HG03469 (cell line): Measurements from ENCODE around the gene GLRX.
A peak's percentile ranks its signal among the peaks of the same experiment; 100 is the strongest.
"Not testable (repeated sequence)": the region's sequence is repeated elsewhere in the genome, so short reads cannot be mapped to it uniquely, and the experiment has no call there.

Experiments
- ATAC-seq: cut with Tn5 transposase; IDR thresholded peaks from one replicate; pipeline ENCODE4 v1.9.1; 2021; ENCODE audit warnings: mild to moderate bottlenecking, moderate library complexity, moderate number of reproducible peaks; ENCODE audit not compliant: unreplicated experiment

The GLRX gene

DNA sequence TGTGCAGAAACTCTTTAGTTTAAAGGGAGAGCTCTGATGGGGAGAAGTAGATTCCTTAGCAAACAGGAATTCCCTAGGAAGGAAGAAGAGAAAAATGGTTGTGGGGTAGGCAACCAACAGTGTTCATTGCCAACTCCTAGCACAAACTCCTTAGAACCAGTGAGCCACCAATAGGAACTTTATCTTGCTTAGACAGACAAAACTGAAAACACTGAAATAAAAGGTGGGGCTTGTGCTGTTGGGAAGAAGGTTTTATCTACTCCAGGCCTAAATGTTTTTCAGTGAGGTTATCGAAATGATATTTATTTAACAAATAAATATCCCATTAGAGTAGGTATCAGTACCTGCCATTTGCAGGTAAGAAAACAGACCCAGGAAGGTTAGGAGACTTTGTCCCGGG, 7.7 kb upstream of the GLRX start:
- ATAC-seq: no peak

DNA sequence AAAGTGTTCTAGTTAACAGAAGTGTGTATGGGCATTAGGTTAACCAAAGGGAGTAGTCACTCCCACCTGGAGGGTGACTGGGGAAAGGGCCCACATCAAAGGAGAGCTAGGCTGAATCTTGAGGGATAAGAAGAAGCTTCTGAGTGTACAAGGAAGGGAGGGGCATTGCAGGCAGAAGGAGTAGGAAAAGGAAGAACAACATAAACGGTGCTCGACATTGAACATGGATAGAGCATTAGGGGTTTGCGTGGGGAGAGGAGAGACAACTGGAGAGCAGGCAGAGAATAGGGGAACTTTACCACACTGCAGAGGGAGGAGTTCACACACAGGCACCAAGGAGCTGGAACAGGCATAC, 5.3 kb upstream of the GLRX start:
- ATAC-seq: no peak

- no peak for ATAC-seq
Observed at GRCh38 chr5:95826949-95827891, 4.7 kb upstream of the GLRX start.

DNA sequence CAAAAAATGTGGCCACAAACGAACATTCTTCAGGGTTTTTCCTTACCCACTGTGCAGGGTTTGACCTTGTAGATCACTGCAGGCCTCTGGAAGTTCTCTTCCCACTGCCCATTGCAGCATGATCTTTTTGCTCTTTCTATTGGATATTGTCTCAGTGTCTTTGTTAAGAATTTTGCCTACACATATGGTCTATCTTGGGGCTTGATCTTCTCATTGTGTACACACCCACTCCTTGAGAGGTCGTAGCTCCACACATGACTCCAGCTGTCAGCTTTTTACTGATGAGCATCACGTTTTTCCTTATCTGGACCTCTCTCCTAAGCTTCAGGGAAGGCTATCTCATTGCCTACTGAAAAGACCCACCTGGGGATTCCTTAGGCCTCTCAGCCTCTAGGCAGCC, 3.0 kb upstream of the GLRX start:
- no peak for ATAC-seq

- no peak for ATAC-seq
Observed at GRCh38 chr5:95824747-95825146, 2.2 kb upstream of the GLRX start.

DNA sequence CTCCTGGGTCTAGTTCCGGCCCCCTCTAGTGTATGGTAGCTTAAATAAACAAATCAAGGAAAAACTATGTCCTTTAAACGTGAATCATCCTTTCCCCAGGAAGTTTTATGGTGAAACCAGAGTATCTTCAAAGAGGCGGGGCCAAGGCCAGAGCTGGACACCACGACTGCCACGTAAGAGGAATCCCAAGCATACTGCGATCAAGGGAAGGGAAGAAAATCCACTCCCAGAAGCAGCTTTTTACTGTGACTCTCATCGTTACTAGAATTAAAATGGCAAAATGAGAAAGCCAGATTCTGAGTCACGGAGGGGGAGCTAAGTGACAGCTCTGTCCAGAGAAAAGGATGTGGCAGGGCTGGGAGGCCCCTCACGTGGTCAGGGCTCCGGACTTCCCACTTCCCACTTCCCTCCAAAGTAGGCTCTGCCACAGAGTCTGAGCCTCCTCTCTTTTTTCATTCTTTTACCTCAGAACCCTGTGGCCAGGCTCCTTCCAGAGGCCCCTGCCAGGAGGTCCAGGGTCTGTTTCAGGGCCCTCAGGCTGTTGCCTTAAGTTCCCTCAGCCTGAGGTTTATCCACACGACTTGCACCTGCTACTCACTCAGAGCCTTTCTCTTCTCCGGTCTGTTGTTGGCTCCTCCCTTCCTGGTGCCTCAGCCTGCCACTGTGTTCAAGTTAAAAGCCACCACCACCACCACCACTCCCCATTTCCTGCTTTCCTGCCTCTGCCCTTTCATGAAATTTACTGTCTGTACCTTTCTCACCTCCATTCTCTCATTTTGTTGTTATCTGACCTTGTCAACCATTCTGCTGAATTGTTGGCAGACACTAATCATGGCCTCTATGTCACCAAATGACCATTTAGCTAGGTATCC, 1.4 kb upstream of the GLRX start:
- ATAC-seq: no peak

DNA sequence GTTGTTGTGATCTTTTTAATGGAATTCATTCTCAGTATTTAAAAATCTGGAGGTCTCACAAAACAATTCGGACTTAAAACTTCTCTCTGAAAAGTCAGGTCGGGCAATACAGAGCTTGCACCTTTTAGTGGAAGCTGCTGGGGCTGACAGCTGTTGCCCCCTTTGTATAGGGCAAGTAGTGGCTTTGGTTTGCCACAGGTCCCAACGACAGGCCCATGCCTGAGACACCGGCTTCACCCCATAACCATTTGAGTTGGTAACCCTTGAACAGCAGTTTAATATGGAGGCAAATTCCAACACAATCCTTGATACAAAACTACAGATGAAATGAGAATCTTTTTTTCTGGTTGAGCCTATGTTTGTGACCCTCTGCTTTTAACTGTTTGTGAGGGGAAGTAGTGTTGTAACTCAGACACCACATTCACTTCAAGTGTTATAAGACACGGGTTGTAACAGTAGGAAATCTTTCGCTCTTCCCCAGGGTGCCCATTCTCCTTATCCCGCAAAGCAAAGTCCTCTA, 752 bp upstream of the GLRX start:
- no peak for ATAC-seq

GRCh38 chr5:95822043-95822541, 434 bp downstream of the GLRX start:
- ATAC-seq: peak; percentile 35

DNA sequence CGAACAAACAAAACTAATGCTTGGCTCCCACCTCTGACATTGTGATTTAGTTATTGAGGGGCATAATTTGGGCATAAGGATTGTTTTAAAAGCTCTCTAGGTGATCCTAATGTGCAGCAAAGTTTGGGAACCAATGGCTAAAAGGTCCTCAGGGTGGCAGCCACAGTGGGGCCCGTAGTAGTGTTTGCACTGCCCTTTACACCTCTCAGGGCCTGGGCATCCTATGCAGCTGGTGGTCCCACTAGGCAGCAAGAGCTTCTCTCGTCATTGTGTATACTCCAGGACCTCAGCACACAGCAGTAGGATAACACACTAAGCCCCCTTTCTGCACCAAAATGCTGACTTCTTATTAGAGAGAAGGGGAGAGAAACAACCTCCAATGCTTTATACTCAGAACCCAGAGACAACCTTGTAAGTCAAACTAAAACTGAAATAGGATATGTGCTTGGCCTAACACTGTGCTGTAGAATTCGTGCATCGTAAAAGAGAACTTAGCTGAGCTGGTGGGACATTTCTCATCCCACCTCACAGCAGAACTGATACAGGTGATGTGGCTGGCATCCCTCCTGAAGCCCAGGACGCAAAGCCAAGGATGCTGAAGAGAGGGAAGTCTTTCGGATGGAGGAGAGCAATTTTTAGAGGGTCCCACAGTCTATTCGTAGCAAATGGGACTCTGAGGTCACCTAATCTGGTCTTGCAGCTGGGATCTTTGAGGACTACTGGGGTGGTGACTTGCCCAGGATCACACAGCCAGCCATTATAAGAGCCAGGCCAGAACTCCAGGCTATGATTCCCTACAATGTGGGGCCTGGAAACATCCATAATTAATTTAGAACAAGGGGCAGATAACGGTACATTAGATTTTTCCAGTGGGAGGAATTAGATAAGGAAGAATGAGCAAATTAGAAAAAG, 1.2 kb downstream of the GLRX start:
- peak; percentile 21 for ATAC-seq

GRCh38 chr5:95818181-95819147, 4.1 kb downstream of the GLRX start:
- no peak for ATAC-seq

DNA sequence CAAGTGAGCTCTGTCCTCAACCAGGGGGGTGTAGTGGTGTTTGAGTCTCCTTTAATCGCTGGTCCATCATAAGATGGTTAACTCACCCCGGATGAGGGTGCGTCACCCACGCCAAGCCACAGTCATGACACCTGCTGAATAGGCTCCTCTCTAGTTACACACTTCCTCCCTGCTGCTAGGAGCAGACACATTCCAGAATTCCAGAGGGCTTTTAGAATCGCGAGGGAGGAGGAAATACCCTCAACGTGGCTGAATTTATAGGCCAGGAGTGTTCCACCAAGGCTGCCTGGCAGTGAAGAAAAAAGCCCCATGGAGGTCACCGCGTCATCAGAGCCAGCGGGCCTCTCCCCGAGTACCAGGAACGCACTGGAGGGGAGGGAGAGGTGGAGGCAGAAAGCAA, 5.1 kb downstream of the GLRX start:
- ATAC-seq: no peak

- ATAC-seq: no peak
Observed at GRCh38 chr5:95816776-95817175, 5.8 kb downstream of the GLRX start.

- ATAC-seq: no peak
Observed at GRCh38 chr5:95816341-95816740, 6.2 kb downstream of the GLRX start.

DNA sequence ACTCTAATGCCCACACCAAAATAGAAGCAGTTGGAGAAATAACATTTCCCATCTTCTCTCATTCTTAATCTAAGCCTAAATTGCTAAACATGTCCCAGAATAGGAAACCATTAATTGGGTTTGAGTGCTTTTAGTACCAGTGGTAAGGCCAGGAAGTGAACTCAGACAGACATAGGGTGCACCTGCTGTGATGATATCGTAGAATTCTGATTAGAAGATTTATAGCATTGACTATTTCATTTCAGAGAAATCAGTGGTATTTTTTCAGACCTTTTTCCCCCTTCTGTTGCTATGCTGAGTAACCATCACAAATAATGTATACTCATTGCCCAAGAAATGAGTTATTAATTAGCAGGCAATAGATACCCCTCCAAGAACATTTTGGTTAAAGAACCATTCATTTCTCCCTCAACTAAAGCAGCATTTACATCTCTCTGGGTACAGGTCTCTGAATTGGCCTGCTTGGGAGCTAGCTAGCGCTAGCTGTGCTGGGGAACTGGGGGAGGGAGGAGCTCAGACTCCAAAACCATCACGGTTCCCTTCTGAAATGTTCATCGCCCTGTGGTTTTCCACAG, 7.3 kb downstream of the GLRX start:
- no peak for ATAC-seq

DNA sequence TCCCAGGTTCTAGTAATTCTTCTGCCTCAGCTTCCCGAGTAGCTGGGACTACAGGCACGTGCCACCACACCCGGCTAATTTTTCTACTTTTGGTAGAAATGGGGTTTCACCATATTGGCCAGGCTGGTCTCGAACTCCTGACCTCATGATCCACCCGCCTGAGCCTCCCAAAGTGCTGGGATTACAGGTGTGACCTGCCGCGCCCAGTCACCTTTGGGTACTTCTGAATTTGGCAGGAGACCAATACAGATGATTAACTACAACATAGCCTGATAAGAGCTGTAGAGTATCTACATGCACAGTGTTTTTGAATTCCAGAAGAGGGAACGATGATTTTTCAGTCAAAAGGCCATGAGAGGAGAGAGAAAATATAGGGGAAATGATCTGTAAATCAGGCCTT, 9.5 kb downstream of the GLRX start:
- not testable (repeated sequence) for ATAC-seq

GRCh38 chr5:95812074-95812471, 10.5 kb downstream of the GLRX start:
- no peak for ATAC-seq

GRCh38 chr5:95811461-95812073, 11.0 kb downstream of the GLRX start:
- ATAC-seq: not testable (repeated sequence)

DNA sequence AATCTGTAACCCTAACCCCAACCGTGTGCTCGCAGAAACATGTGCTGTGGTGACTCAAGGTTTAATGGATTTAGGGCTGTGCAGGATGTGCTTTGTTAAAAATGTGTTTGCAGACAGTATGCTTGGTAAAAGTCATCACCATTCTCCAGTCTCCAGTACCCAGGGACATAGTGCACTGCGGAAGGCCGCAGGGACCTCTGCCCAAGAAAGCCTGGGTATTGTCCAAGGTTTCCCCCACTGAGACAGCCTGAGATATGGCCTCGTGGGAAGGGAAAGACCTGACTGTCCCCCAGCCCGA, 11.5 kb downstream of the GLRX start:
- ATAC-seq: not testable (repeated sequence)
